H1 (cell line): ENCODE measurements around the gene NPBWR2. TPM values are rescaled to one million over a fixed set of nuclear protein-coding genes. Genes with fewer than 3 reads are reported as not detected.

Experiments used
- CTCF ChIA-PET: fragments of 300-600 bp; sonication (Branson Sonifier 250); formaldehyde crosslinking; loops from one replicate; lab custom pipeline; 2021; ENCODE audit not compliant: partially characterized antibody; lab: Charles Lee
- POLR2A ChIA-PET: fragments of 300-600 bp; sonication (Branson Sonifier 250); formaldehyde crosslinking; loops from one replicate; lab custom pipeline; 2021; ENCODE audit warnings: inconsistent platforms; ENCODE audit not compliant: partially characterized antibody; lab: Charles Lee
- DNase-seq, 2 experiments: peaks; one replicate each; pipeline versions ENCODE4 v3.0.0 to v3.0.0-alpha.2; 2010 to 2022; ENCODE audit warnings: low spot score in 2 of 2, low read depth in 1 of 2, mixed read lengths in 1 of 2
- FAIRE-seq: peaks from 2 replicates; lab custom pipeline; 2011; peaks lifted over from hg19 to GRCh38; lab: Jason Lieb, UNC
- H2AFZ ChIP-seq: 2 replicates; pipeline ENCODE4 v1.8.1; 2012; ENCODE audit warnings: low read length, inconsistent platforms
- H2AK5ac ChIP-seq: 2 replicates; pipeline ENCODE4 v1.6.1; 2013; ENCODE audit warnings: low read depth, low read length
- H2BK120ac ChIP-seq: replicated peaks from 2 replicates; pipeline ENCODE3; 2013; ENCODE audit warnings: low read depth, low read length, inconsistent platforms
- H2BK12ac ChIP-seq: 2 replicates; pipeline ENCODE4 v1.6.1; 2013; ENCODE audit warnings: low read depth, low read length
- H2BK15ac ChIP-seq: 2 replicates; pipeline ENCODE4 v1.6.1; 2013; ENCODE audit warnings: low read length
- H2BK20ac ChIP-seq: 2 replicates; pipeline ENCODE4 v1.6.1; 2013; ENCODE audit warnings: low read length
- H2BK5ac ChIP-seq: 2 replicates; pipeline ENCODE4 v1.6.1; 2013; ENCODE audit warnings: low read depth, low read length
- H3K14ac ChIP-seq: 2 replicates; pipeline ENCODE4 v1.6.1; 2013; ENCODE audit warnings: inconsistent platforms; ENCODE audit not compliant: insufficient read length
- H3K18ac ChIP-seq: 2 replicates; pipeline ENCODE4 v1.6.1; 2013; ENCODE audit warnings: low read length; ENCODE audit errors: extremely low read depth
- H3K23ac ChIP-seq: 2 replicates; pipeline ENCODE4 v1.6.1; 2013; ENCODE audit warnings: inconsistent platforms; ENCODE audit not compliant: insufficient read length
- H3K23me2 ChIP-seq: 2 replicates; pipeline ENCODE4 v1.6.1; 2013; ENCODE audit warnings: low read depth, low read length
- H3K27ac ChIP-seq: 2 replicates; pipeline ENCODE4 v1.6.1; 2011; ENCODE audit warnings: low read depth, low read length, inconsistent platforms
- H3K27me3 ChIP-seq, 4 experiments: replicated peaks in 1 of 4; 1 replicate in 1 of 4; 2 replicates in 3 of 4; pipeline versions ENCODE4 v1.6.1 to v1.8.1; 2011 to 2013; ENCODE audit warnings: low read length in 3 of 4, mild to moderate bottlenecking in 3 of 4, inconsistent platforms in 2 of 4, mixed read lengths in 2 of 4, moderate library complexity in 1 of 4; ENCODE audit not compliant: control insufficient read depth in 3 of 4, insufficient read depth in 3 of 4; ENCODE audit errors: extremely low read depth in 1 of 4
- H3K36me3 ChIP-seq, 4 experiments: 2 replicates each; pipeline versions ENCODE4 v1.6.1 to v1.8.1; 2011 to 2013; ENCODE audit warnings: mild to moderate bottlenecking in 4 of 4, low read length in 3 of 4, moderate library complexity in 2 of 4, control low read depth in 1 of 4, inconsistent platforms in 1 of 4; ENCODE audit not compliant: insufficient read depth in 4 of 4, control insufficient read depth in 2 of 4
- H3K4ac ChIP-seq: replicated peaks from 2 replicates; pipeline ENCODE3; 2013; ENCODE audit warnings: low read length, low read depth, mixed read lengths, inconsistent platforms; ENCODE audit not compliant: insufficient read length
- H3K4me1 ChIP-seq, 4 experiments: replicated peaks in 1 of 4; 1 replicate in 1 of 4; 2 replicates in 3 of 4; pipeline versions ENCODE4 v1.6.1 to v1.8.1; 2011 to 2013; ENCODE audit warnings: low read length in 3 of 4, inconsistent platforms in 2 of 4, mixed read lengths in 1 of 4; ENCODE audit not compliant: insufficient read depth in 4 of 4, control insufficient read depth in 3 of 4
- H3K4me2 ChIP-seq, 2 experiments: 2 replicates each; pipeline versions ENCODE4 v1.6.1 to v1.8.1; 2011 to 2013; ENCODE audit warnings: low read depth in 2 of 2, low read length in 2 of 2, control low read depth in 1 of 2, inconsistent platforms in 1 of 2, mild to moderate bottlenecking in 1 of 2; ENCODE audit not compliant: insufficient read depth in 1 of 2
- H3K4me3 ChIP-seq, 4 experiments: fragments of 200-600, 300-600 bp in 1 of 4; sonication (generic), shearing (Covaris generic), sonication (Bioruptor Twin) in 1 of 4; 2 replicates each; pipeline versions ENCODE4 v1.5.1 to v1.8.1; 2011 to 2016; ENCODE audit warnings: low read length in 4 of 4, low read depth in 3 of 4, control low read depth in 2 of 4, inconsistent platforms in 2 of 4, mild to moderate bottlenecking in 2 of 4, mixed read lengths in 1 of 4, moderate library complexity in 1 of 4; ENCODE audit not compliant: insufficient read depth in 2 of 4; ENCODE audit errors: extremely low read depth in 1 of 4
- H3K56ac ChIP-seq: replicated peaks from 2 replicates; pipeline ENCODE3; 2013; ENCODE audit warnings: low read depth, mild to moderate bottlenecking, mixed read lengths, low read length, inconsistent platforms; ENCODE audit not compliant: insufficient read length
- H3K79me1 ChIP-seq: 2 replicates; pipeline ENCODE4 v1.6.1; 2013; ENCODE audit warnings: low read depth, low read length, control low read depth
- H3K79me2 ChIP-seq, 2 experiments: 2 replicates each; pipeline versions ENCODE4 v1.6.1 to v1.8.1; 2012 to 2013; ENCODE audit warnings: low read length in 2 of 2, mild to moderate bottlenecking in 2 of 2, inconsistent platforms in 1 of 2; ENCODE audit not compliant: insufficient read depth in 2 of 2, control insufficient read depth in 1 of 2
- H3K9ac ChIP-seq, 4 experiments: replicated peaks in 1 of 4; 1 replicate in 1 of 4; 2 replicates in 3 of 4; pipeline versions ENCODE4 v1.6.1 to v1.8.1; 2011 to 2013; ENCODE audit warnings: low read depth in 3 of 4, low read length in 3 of 4, control low read depth in 2 of 4, mild to moderate bottlenecking in 2 of 4, moderate library complexity in 2 of 4, inconsistent platforms in 1 of 4; ENCODE audit errors: extremely low read depth in 1 of 4
- H3K9me3 ChIP-seq, 2 experiments: 2 replicates each; pipeline versions ENCODE4 v1.6.1 to v1.8.1; 2012 to 2013; ENCODE audit warnings: mild to moderate bottlenecking in 2 of 2, moderate library complexity in 2 of 2, control low read depth in 1 of 2, inconsistent platforms in 1 of 2, low read depth in 1 of 2, low read length in 1 of 2, mixed read lengths in 1 of 2; ENCODE audit not compliant: insufficient read depth in 2 of 2
- H4K20me1 ChIP-seq, 2 experiments: replicated peaks in 1 of 2; 2 replicates each; pipeline versions ENCODE3 to v1.8.1; 2011 to 2013; ENCODE audit warnings: inconsistent platforms in 2 of 2, low read length in 2 of 2, mild to moderate bottlenecking in 1 of 2; ENCODE audit not compliant: insufficient read depth in 2 of 2, control insufficient read depth in 1 of 2
- H4K5ac ChIP-seq: 2 replicates; pipeline ENCODE4 v1.6.1; 2013; ENCODE audit warnings: low read length, low read depth, mixed read lengths, inconsistent platforms; ENCODE audit not compliant: insufficient read length
- H4K8ac ChIP-seq: 2 replicates; pipeline ENCODE4 v1.8.0; 2013; ENCODE audit warnings: mild to moderate bottlenecking, moderate library complexity, low read length, inconsistent platforms; ENCODE audit not compliant: insufficient read depth; ENCODE audit errors: extremely low read depth
- H4K91ac ChIP-seq: replicated peaks from 2 replicates; pipeline ENCODE3; 2013; ENCODE audit warnings: low read length, mixed read lengths, inconsistent platforms; ENCODE audit not compliant: insufficient read length
- ATF3 ChIP-seq: IDR thresholded peaks from 2 replicates; pipeline ENCODE4 v1.6.1; 2011; ENCODE audit warnings: low read depth, mild to moderate bottlenecking, low read length; ENCODE audit not compliant: insufficient read depth
- BACH1 ChIP-seq: IDR thresholded peaks from 2 replicates; pipeline ENCODE4 v1.6.1; 2012; ENCODE audit warnings: low read length, improper control_type of control experiment
- CEBPB ChIP-seq: IDR thresholded peaks from 2 replicates; pipeline ENCODE4 v1.6.1; 2012; ENCODE audit warnings: low read depth, low read length
- CHD1 ChIP-seq: IDR thresholded peaks from 2 replicates; pipeline ENCODE4 v1.6.1; 2012; ENCODE audit warnings: low read depth, low read length, improper control_type of control experiment
- FOSL1 ChIP-seq: IDR thresholded peaks from 2 replicates; pipeline ENCODE4 v1.6.1; 2011; ENCODE audit warnings: mild to moderate bottlenecking, low read depth, low read length, moderate library complexity; ENCODE audit not compliant: insufficient read depth
- RBBP5 ChIP-seq: IDR thresholded peaks from 2 replicates; pipeline ENCODE4 v1.7.1; 2012; ENCODE audit warnings: low read depth, mild to moderate bottlenecking, inconsistent platforms, low read length, moderate library complexity, borderline replicate concordance
- SAP30 ChIP-seq: fragments of 300-600 bp; sonication (generic); IDR thresholded peaks from 2 replicates; pipeline ENCODE4 v1.7.1; 2012; ENCODE audit warnings: low read length, moderate library complexity, mild to moderate bottlenecking, inconsistent platforms; ENCODE audit not compliant: insufficient read depth, insufficient replicate concordance
- SIX5 ChIP-seq: IDR thresholded peaks from 2 replicates; pipeline ENCODE4 v1.6.1; 2011; ENCODE audit warnings: mild to moderate bottlenecking, low read depth, low read length
- SP2 ChIP-seq: IDR thresholded peaks from 2 replicates; pipeline ENCODE4 v1.6.1; 2012; ENCODE audit warnings: mild to moderate bottlenecking, low read length, inconsistent platforms
- TBP ChIP-seq: IDR thresholded peaks from 2 replicates; pipeline ENCODE4 v1.6.1; 2011; ENCODE audit warnings: low read depth, low read length, improper control_type of control experiment
- WGBS, 2 experiments: shearing (Covaris generic) in 1 of 2; methylation state at CpG; one replicate each; pipeline versions ENCODE4 v1.1.6 to v1.1.7; 2013 to 2015; ENCODE audit warnings: low lambda C conversion rate in 2 of 2, mixed read lengths in 2 of 2, inconsistent platforms in 1 of 2, low coverage in 1 of 2, missing lambda C conversion rate in 1 of 2; ENCODE audit not compliant: insufficient replicate concordance in 2 of 2, insufficient coverage in 1 of 2, insufficient read length in 1 of 2; ENCODE audit errors: extremely low coverage in 1 of 2, missing lambda C conversion rate in 1 of 2; 5-methylcytosine and 5-hydroxymethylcytosine counted together
- polyA plus RNA-seq, 7 experiments: library from polyadenylated mRNA; depleted of rRNA in 3 of 7; stranded (reverse) in 5 of 7; unstranded in 2 of 7; fragments of >200 nt in 5 of 7; fragments of 200-250 nt in 2 of 7; gene quantifications; 1 replicate in 5 of 7; 2 replicates in 1 of 7; 4 replicates in 1 of 7; pipeline versions ENCODE4 v1.2.1 to v1.2.3, GENCODE V29; 2011 to 2013; ENCODE audit warnings: missing spikeins in 2 of 7, mixed read lengths in 2 of 7
- total RNA-seq: library from RNA; stranded (reverse); fragmentation: NEBNext Ultra II Directional; extraction: Animal tissue kit (Norgen Biotek cat#: 25700); gene quantifications from 2 replicates; pipeline ENCODE4 v1.2.1, GENCODE V29; 2021
- TF ChIP-seq, protein P1 (sequence below), 3 experiments: IDR thresholded peaks; 1 replicate in 2 of 3; 2 replicates in 1 of 3; pipeline versions ENCODE4 v1.5.1 to v1.6.1; 2011; ENCODE audit warnings: low read length in 3 of 3, mild to moderate bottlenecking in 3 of 3, inconsistent platforms in 2 of 3, low read depth in 1 of 3, moderate library complexity in 1 of 3; ENCODE audit not compliant: insufficient read depth in 1 of 3; ENCODE audit errors: control extremely low read depth in 1 of 3

Gene NPBWR2
- total and polyA plus RNA-seq, 2 of the 8 experiments (the other 6 are each of a cell fraction or from before 2014, with no cell fraction given) = not detected

DNA sequence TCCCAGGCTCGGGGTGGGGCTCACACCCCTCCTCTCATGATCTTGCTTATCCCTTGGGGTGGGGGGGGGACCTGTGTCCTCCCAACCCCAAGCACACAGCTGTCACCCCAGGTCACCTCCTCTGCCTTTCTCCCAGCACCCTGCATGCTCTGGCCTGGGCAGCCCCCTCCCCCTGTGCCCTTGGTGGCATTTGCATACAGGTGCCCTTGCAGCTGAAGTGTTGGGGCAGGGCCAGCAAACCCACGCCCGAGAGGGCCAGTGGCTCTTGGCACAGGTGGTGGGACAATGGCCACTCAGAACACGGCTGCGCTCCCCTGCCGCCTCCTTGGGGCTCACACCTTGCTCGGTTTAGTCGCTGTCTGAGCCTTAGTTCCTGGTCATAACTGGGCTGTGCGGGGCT lies 45.5 kb upstream of the NPBWR2 start:
- Histone ChIP-seq H4K8ac (no peak overlapping the region), H3K27ac (no peak overlapping the region), H2BK5ac (0 out of 2 replicates have a peak overlapping the region, but pooled peaks have one; percentile 73), H3K4ac (no peak overlapping the region), H2BK12ac (peak overlapping the region; percentile 68; the same call in 1 of the 2 replicates), H3K23ac (no peak overlapping the region), H3K14ac (no peak overlapping the region), H3K4me3 (no peak overlapping the region), H4K91ac (no peak overlapping the region), H2BK15ac (no peak overlapping the region), H3K18ac (no peak overlapping the region; the same call in 1 of the 2 replicates), H2AK5ac (peak overlapping the region; percentile 86; the same call in 1 of the 2 replicates), H2AFZ (no peak overlapping the region), H3K9ac (no peak overlapping the region), H3K27me3 (no peaks in the 10 kb centered on the region), H3K79me2 (no peaks in the 10 kb centered on the region), H3K23me2 (peaks cover 7% of the 10 kb centered on the region; the same call in 1 of the 2 replicates), H4K20me1 (peaks cover 0 to 8% of the 10 kb centered on the region in 2 experiments), H3K56ac (no peak overlapping the region), H2BK20ac (no peak overlapping the region), H3K4me2 (no peak overlapping the region), H4K5ac (no peak overlapping the region), H3K79me1 (no peaks in the 10 kb centered on the region), H2BK120ac (no peak overlapping the region), H3K4me1 (peaks cover 0 to 19% (median 8%) of the 10 kb centered on the region in 4 experiments; a peak in 5 of 7 replicates), H3K36me3 (no peaks in the 10 kb centered on the region; a peak in 1 of 8 replicates), H3K9me3 (peaks cover 0 to 4% of the 10 kb centered on the region in 2 experiments; a peak in 2 of 4 replicates)
- DNase-seq = no peak
- FAIRE-seq = no peak
- CTCF ChIA-PET = interaction anchor here (0.6 to 2.0 kb wide), 2 partner anchors 14 to 69 kb away, joined by 3 to 4 read pairs; no protein-coding TSS in a partner anchor
- 97% methylated on average over 9 of the region's 9 CpGs; no CpG with 5 or more reads in 1 of the 2 experiments for WGBS, 2 experiments
- POLR2A ChIA-PET = interaction anchor here (0.9 kb wide), 1 partner anchor 61 kb away, joined by 3 read pairs; no protein-coding TSS in a partner anchor
- no peak for TF ChIP-seq RBBP5
- TF ChIP-seq SIX5 = no peak
- TF ChIP-seq BACH1 = no peak
- TF ChIP-seq SP2 = no peak
- TF ChIP-seq SAP30 = no peak
- TF ChIP-seq, protein P1, sequence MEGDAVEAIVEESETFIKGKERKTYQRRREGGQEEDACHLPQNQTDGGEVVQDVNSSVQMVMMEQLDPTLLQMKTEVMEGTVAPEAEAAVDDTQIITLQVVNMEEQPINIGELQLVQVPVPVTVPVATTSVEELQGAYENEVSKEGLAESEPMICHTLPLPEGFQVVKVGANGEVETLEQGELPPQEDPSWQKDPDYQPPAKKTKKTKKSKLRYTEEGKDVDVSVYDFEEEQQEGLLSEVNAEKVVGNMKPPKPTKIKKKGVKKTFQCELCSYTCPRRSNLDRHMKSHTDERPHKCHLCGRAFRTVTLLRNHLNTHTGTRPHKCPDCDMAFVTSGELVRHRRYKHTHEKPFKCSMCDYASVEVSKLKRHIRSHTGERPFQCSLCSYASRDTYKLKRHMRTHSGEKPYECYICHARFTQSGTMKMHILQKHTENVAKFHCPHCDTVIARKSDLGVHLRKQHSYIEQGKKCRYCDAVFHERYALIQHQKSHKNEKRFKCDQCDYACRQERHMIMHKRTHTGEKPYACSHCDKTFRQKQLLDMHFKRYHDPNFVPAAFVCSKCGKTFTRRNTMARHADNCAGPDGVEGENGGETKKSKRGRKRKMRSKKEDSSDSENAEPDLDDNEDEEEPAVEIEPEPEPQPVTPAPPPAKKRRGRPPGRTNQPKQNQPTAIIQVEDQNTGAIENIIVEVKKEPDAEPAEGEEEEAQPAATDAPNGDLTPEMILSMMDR (IDR thresholded peaks at IDR 0.05; ENCODE audit: control extremely low read depth in 1 of 3, insufficient read depth in 1 of 3, low read depth in 1 of 3, low read length in 3 of 3) = no peak
- no peak for TF ChIP-seq ATF3
- TF ChIP-seq CHD1 = no peak
- TF ChIP-seq TBP = no peak
- TF ChIP-seq FOSL1 = no peak
- no peak for TF ChIP-seq CEBPB
